Raji (cell line): Measurements from ENCODE around the gene GRAMD2B.

ENCODE experiments used
- POLR2A ChIP-seq: IDR thresholded peaks from 2 replicates; pipeline ENCODE4 v1.6.1; 2011; ENCODE audit warnings: low read depth, low read length, control low read depth; ENCODE audit not compliant: insufficient read depth

The GRAMD2B gene

GRCh38 chr5:126531543-126532120 is 108.4 kb downstream of the GRAMD2B start:
- TF ChIP-seq POLR2A, result no peak

GRCh38 chr5:126534553-126534952 is 111.3 kb downstream of the GRAMD2B start:
- TF ChIP-seq POLR2A, result no peak

GRCh38 chr5:126535856-126536545 is 112.8 kb downstream of the GRAMD2B start:
- TF ChIP-seq POLR2A, result no peak

GRCh38 chr5:126536874-126537273 is 113.7 kb downstream of the GRAMD2B start:
- TF ChIP-seq POLR2A, result no peak

- TF ChIP-seq POLR2A, result no peak
Measured at GRCh38 chr5:126538579-126538978, 115.4 kb downstream of the GRAMD2B start.

GRCh38 chr5:126540631-126541030 is 117.4 kb downstream of the GRAMD2B start:
- no peak for TF ChIP-seq POLR2A

- TF ChIP-seq POLR2A, result no peak
Measured at GRCh38 chr5:126542441-126542840, 119.2 kb downstream of the GRAMD2B start.

- no peak for TF ChIP-seq POLR2A
Measured at GRCh38 chr5:126543009-126543408, 119.8 kb downstream of the GRAMD2B start.

GRCh38 chr5:126543660-126544059 is 120.5 kb downstream of the GRAMD2B start:
- no peak for TF ChIP-seq POLR2A
